Cardiac fibroblast (primary cell): ENCODE data around the gene ARHGEF18.

Experiments used
- DNase-seq, 2 donors: peaks; one replicate each; pipeline versions ENCODE4 v3.0.0 to v3.0.0-alpha.2; 2010; ENCODE audit warnings: low read depth in 2 of 2
- H3K4me3 ChIP-seq, 2 donors: replicated peaks in 1 of 2; 1 replicate in 1 of 2; 2 replicates in 1 of 2; pipeline ENCODE4 v1.5.1; 2011; ENCODE audit warnings: low read depth in 2 of 2, low read length in 2 of 2, mild to moderate bottlenecking in 2 of 2, moderate library complexity in 1 of 2
- CTCF ChIP-seq: IDR thresholded peaks from one replicate; pipeline ENCODE4 v1.5.1; 2011; ENCODE audit warnings: low read depth, mild to moderate bottlenecking, low read length, inconsistent platforms

Gene ARHGEF18

GRCh38 chr19:7393939-7394730, 45.4 kb downstream of the ARHGEF18 start:
- peak overlapping the region; percentile 95 to 97 for H3K4me3 ChIP-seq
- no peak for TF ChIP-seq CTCF

GRCh38 chr19:7394731-7395359, 46.1 kb downstream of the ARHGEF18 start:
- no peak for TF ChIP-seq CTCF
- peak; percentile 90 to 93 for DNase-seq
- H3K4me3 ChIP-seq = peak overlapping the region; percentile 95 to 97

More at GRCh38 chr19:7393939-7394730, 45.4 kb downstream of the ARHGEF18 start:
- peak in 1 of 2 donors; percentile 33 for DNase-seq

- H3K4me3 ChIP-seq = peak overlapping the region; percentile 95 to 97
- DNase-seq = no peak
- no peak for TF ChIP-seq CTCF
Measured at GRCh38 chr19:7395360-7396066, 46.8 kb downstream of the ARHGEF18 start.

GRCh38 chr19:7397687-7398086, 49.0 kb downstream of the ARHGEF18 start:
- H3K4me3 ChIP-seq = no peak overlapping the region
- peak; percentile 88 to 95 for DNase-seq
- TF ChIP-seq CTCF = no peak
